H1 (cell line): ENCODE data around the gene CNIH3. TPM values are rescaled to one million over a fixed set of nuclear protein-coding genes. Genes with fewer than 3 reads are reported as not detected.

ENCODE experiments used
- CTCF ChIA-PET: fragments of 300-600 bp; sonication (Branson Sonifier 250); formaldehyde crosslinking; loops from one replicate; lab custom pipeline; 2021; ENCODE audit not compliant: partially characterized antibody; lab: Charles Lee
- POLR2A ChIA-PET: fragments of 300-600 bp; sonication (Branson Sonifier 250); formaldehyde crosslinking; loops from one replicate; lab custom pipeline; 2021; ENCODE audit warnings: inconsistent platforms; ENCODE audit not compliant: partially characterized antibody; lab: Charles Lee
- DNase-seq, 2 experiments: peaks; one replicate each; pipeline versions ENCODE4 v3.0.0 to v3.0.0-alpha.2; 2010 to 2022; ENCODE audit warnings: low spot score in 2 of 2, low read depth in 1 of 2, mixed read lengths in 1 of 2
- FAIRE-seq: peaks from 2 replicates; lab custom pipeline; 2011; peaks lifted over from hg19 to GRCh38; lab: Jason Lieb, UNC
- H2AFZ ChIP-seq: 2 replicates; pipeline ENCODE4 v1.8.1; 2012; ENCODE audit warnings: low read length, inconsistent platforms
- H2AK5ac ChIP-seq: 2 replicates; pipeline ENCODE4 v1.6.1; 2013; ENCODE audit warnings: low read depth, low read length
- H2BK120ac ChIP-seq: replicated peaks from 2 replicates; pipeline ENCODE3; 2013; ENCODE audit warnings: low read depth, low read length, inconsistent platforms
- H2BK12ac ChIP-seq: 2 replicates; pipeline ENCODE4 v1.6.1; 2013; ENCODE audit warnings: low read depth, low read length
- H2BK15ac ChIP-seq: 2 replicates; pipeline ENCODE4 v1.6.1; 2013; ENCODE audit warnings: low read length
- H2BK20ac ChIP-seq: 2 replicates; pipeline ENCODE4 v1.6.1; 2013; ENCODE audit warnings: low read length
- H2BK5ac ChIP-seq: 2 replicates; pipeline ENCODE4 v1.6.1; 2013; ENCODE audit warnings: low read depth, low read length
- H3K14ac ChIP-seq: 2 replicates; pipeline ENCODE4 v1.6.1; 2013; ENCODE audit warnings: inconsistent platforms; ENCODE audit not compliant: insufficient read length
- H3K18ac ChIP-seq: 2 replicates; pipeline ENCODE4 v1.6.1; 2013; ENCODE audit warnings: low read length; ENCODE audit errors: extremely low read depth
- H3K23ac ChIP-seq: 2 replicates; pipeline ENCODE4 v1.6.1; 2013; ENCODE audit warnings: inconsistent platforms; ENCODE audit not compliant: insufficient read length
- H3K23me2 ChIP-seq: 2 replicates; pipeline ENCODE4 v1.6.1; 2013; ENCODE audit warnings: low read depth, low read length
- H3K27ac ChIP-seq: 2 replicates; pipeline ENCODE4 v1.6.1; 2011; ENCODE audit warnings: low read depth, low read length, inconsistent platforms
- H3K27me3 ChIP-seq, 4 experiments: replicated peaks in 1 of 4; 1 replicate in 1 of 4; 2 replicates in 3 of 4; pipeline versions ENCODE4 v1.6.1 to v1.8.1; 2011 to 2013; ENCODE audit warnings: low read length in 3 of 4, mild to moderate bottlenecking in 3 of 4, inconsistent platforms in 2 of 4, mixed read lengths in 2 of 4, moderate library complexity in 1 of 4; ENCODE audit not compliant: control insufficient read depth in 3 of 4, insufficient read depth in 3 of 4; ENCODE audit errors: extremely low read depth in 1 of 4
- H3K36me3 ChIP-seq, 4 experiments: 2 replicates each; pipeline versions ENCODE4 v1.6.1 to v1.8.1; 2011 to 2013; ENCODE audit warnings: mild to moderate bottlenecking in 4 of 4, low read length in 3 of 4, moderate library complexity in 2 of 4, control low read depth in 1 of 4, inconsistent platforms in 1 of 4; ENCODE audit not compliant: insufficient read depth in 4 of 4, control insufficient read depth in 2 of 4
- H3K4ac ChIP-seq: replicated peaks from 2 replicates; pipeline ENCODE3; 2013; ENCODE audit warnings: low read length, low read depth, mixed read lengths, inconsistent platforms; ENCODE audit not compliant: insufficient read length
- H3K4me1 ChIP-seq, 4 experiments: replicated peaks in 1 of 4; 1 replicate in 1 of 4; 2 replicates in 3 of 4; pipeline versions ENCODE4 v1.6.1 to v1.8.1; 2011 to 2013; ENCODE audit warnings: low read length in 3 of 4, inconsistent platforms in 2 of 4, mixed read lengths in 1 of 4; ENCODE audit not compliant: insufficient read depth in 4 of 4, control insufficient read depth in 3 of 4
- H3K4me2 ChIP-seq, 2 experiments: 2 replicates each; pipeline versions ENCODE4 v1.6.1 to v1.8.1; 2011 to 2013; ENCODE audit warnings: low read depth in 2 of 2, low read length in 2 of 2, control low read depth in 1 of 2, inconsistent platforms in 1 of 2, mild to moderate bottlenecking in 1 of 2; ENCODE audit not compliant: insufficient read depth in 1 of 2
- H3K4me3 ChIP-seq, 4 experiments: fragments of 200-600, 300-600 bp in 1 of 4; sonication (generic), shearing (Covaris generic), sonication (Bioruptor Twin) in 1 of 4; 2 replicates each; pipeline versions ENCODE4 v1.5.1 to v1.8.1; 2011 to 2016; ENCODE audit warnings: low read length in 4 of 4, low read depth in 3 of 4, control low read depth in 2 of 4, inconsistent platforms in 2 of 4, mild to moderate bottlenecking in 2 of 4, mixed read lengths in 1 of 4, moderate library complexity in 1 of 4; ENCODE audit not compliant: insufficient read depth in 2 of 4; ENCODE audit errors: extremely low read depth in 1 of 4
- H3K56ac ChIP-seq: replicated peaks from 2 replicates; pipeline ENCODE3; 2013; ENCODE audit warnings: low read depth, mild to moderate bottlenecking, mixed read lengths, low read length, inconsistent platforms; ENCODE audit not compliant: insufficient read length
- H3K79me1 ChIP-seq: 2 replicates; pipeline ENCODE4 v1.6.1; 2013; ENCODE audit warnings: low read depth, low read length, control low read depth
- H3K79me2 ChIP-seq, 2 experiments: 2 replicates each; pipeline versions ENCODE4 v1.6.1 to v1.8.1; 2012 to 2013; ENCODE audit warnings: low read length in 2 of 2, mild to moderate bottlenecking in 2 of 2, inconsistent platforms in 1 of 2; ENCODE audit not compliant: insufficient read depth in 2 of 2, control insufficient read depth in 1 of 2
- H3K9ac ChIP-seq, 4 experiments: replicated peaks in 1 of 4; 1 replicate in 1 of 4; 2 replicates in 3 of 4; pipeline versions ENCODE4 v1.6.1 to v1.8.1; 2011 to 2013; ENCODE audit warnings: low read depth in 3 of 4, low read length in 3 of 4, control low read depth in 2 of 4, mild to moderate bottlenecking in 2 of 4, moderate library complexity in 2 of 4, inconsistent platforms in 1 of 4; ENCODE audit errors: extremely low read depth in 1 of 4
- H3K9me3 ChIP-seq, 2 experiments: 2 replicates each; pipeline versions ENCODE4 v1.6.1 to v1.8.1; 2012 to 2013; ENCODE audit warnings: mild to moderate bottlenecking in 2 of 2, moderate library complexity in 2 of 2, control low read depth in 1 of 2, inconsistent platforms in 1 of 2, low read depth in 1 of 2, low read length in 1 of 2, mixed read lengths in 1 of 2; ENCODE audit not compliant: insufficient read depth in 2 of 2
- H4K20me1 ChIP-seq, 2 experiments: replicated peaks in 1 of 2; 2 replicates each; pipeline versions ENCODE3 to v1.8.1; 2011 to 2013; ENCODE audit warnings: inconsistent platforms in 2 of 2, low read length in 2 of 2, mild to moderate bottlenecking in 1 of 2; ENCODE audit not compliant: insufficient read depth in 2 of 2, control insufficient read depth in 1 of 2
- H4K5ac ChIP-seq: 2 replicates; pipeline ENCODE4 v1.6.1; 2013; ENCODE audit warnings: low read length, low read depth, mixed read lengths, inconsistent platforms; ENCODE audit not compliant: insufficient read length
- H4K8ac ChIP-seq: 2 replicates; pipeline ENCODE4 v1.8.0; 2013; ENCODE audit warnings: mild to moderate bottlenecking, moderate library complexity, low read length, inconsistent platforms; ENCODE audit not compliant: insufficient read depth; ENCODE audit errors: extremely low read depth
- H4K91ac ChIP-seq: replicated peaks from 2 replicates; pipeline ENCODE3; 2013; ENCODE audit warnings: low read length, mixed read lengths, inconsistent platforms; ENCODE audit not compliant: insufficient read length
- CHD1 ChIP-seq: IDR thresholded peaks from 2 replicates; pipeline ENCODE4 v1.6.1; 2012; ENCODE audit warnings: low read depth, low read length, improper control_type of control experiment
- CTCF ChIP-seq, 3 experiments: IDR thresholded peaks; 1 replicate in 2 of 3; 2 replicates in 1 of 3; pipeline versions ENCODE4 v1.5.1 to v1.6.1; 2011; ENCODE audit warnings: low read length in 3 of 3, mild to moderate bottlenecking in 3 of 3, inconsistent platforms in 2 of 3, low read depth in 1 of 3, moderate library complexity in 1 of 3; ENCODE audit not compliant: insufficient read depth in 1 of 3; ENCODE audit errors: control extremely low read depth in 1 of 3
- EZH2 ChIP-seq: fragments of 200-600 bp; sonication (generic); IDR thresholded peaks from 2 replicates; pipeline ENCODE4 v1.7.1; 2012; ENCODE audit warnings: low read depth, mild to moderate bottlenecking, moderate library complexity, low read length, inconsistent platforms; ENCODE audit not compliant: severe bottlenecking
- FOSL1 ChIP-seq: IDR thresholded peaks from 2 replicates; pipeline ENCODE4 v1.6.1; 2011; ENCODE audit warnings: mild to moderate bottlenecking, low read depth, low read length, moderate library complexity; ENCODE audit not compliant: insufficient read depth
- HDAC6 ChIP-seq: IDR thresholded peaks from one replicate; pipeline ENCODE4 v1.7.1; 2012; ENCODE audit warnings: low read depth, mild to moderate bottlenecking, inconsistent platforms, low read length, moderate library complexity
- JUND ChIP-seq: IDR thresholded peaks from 2 replicates; pipeline ENCODE4 v1.6.1; 2011; ENCODE audit warnings: mild to moderate bottlenecking, improper control_type of control experiment, low read length
- KDM1A ChIP-seq: fragments of 200-600, 300-600 bp; sonication (generic); IDR thresholded peaks from 2 replicates; pipeline ENCODE4 v1.7.1; 2016; ENCODE audit warnings: mild to moderate bottlenecking, low read length, borderline replicate concordance
- KDM5A ChIP-seq: fragments of 200-600 bp; IDR thresholded peaks from 2 replicates; pipeline ENCODE4 v1.7.1; 2012; ENCODE audit warnings: mild to moderate bottlenecking, low read length, inconsistent platforms, mixed read lengths
- MAFK ChIP-seq: IDR thresholded peaks from 2 replicates; pipeline ENCODE4 v1.6.1; 2012; ENCODE audit warnings: low read depth, mild to moderate bottlenecking, improper control_type of control experiment, low read length
- POLR2A ChIP-seq, 2 experiments: IDR thresholded peaks; 1 replicate in 1 of 2; 2 replicates in 1 of 2; pipeline ENCODE4 v1.6.1; 2011; ENCODE audit warnings: low read depth in 2 of 2, low read length in 2 of 2, mild to moderate bottlenecking in 2 of 2; ENCODE audit errors: control extremely low read depth in 1 of 2
- RFX5 ChIP-seq: IDR thresholded peaks from 2 replicates; pipeline ENCODE4 v1.6.1; 2011; ENCODE audit warnings: low read depth, low read length, improper control_type of control experiment, borderline replicate concordance
- SIRT6 ChIP-seq: IDR thresholded peaks from one replicate; pipeline ENCODE4 v1.7.1; 2012; ENCODE audit warnings: low read length, inconsistent platforms
- ZNF274 ChIP-seq: IDR thresholded peaks from 2 replicates; pipeline ENCODE4 v1.7.0; 2012; ENCODE audit warnings: low read length, borderline replicate concordance; ENCODE audit errors: extremely low read depth
- whole genome bisulfite sequencing, 2 experiments: shearing (Covaris generic) in 1 of 2; methylation state at CpG; one replicate each; pipeline versions ENCODE4 v1.1.6 to v1.1.7; 2013 to 2015; ENCODE audit warnings: low lambda C conversion rate in 2 of 2, mixed read lengths in 2 of 2, inconsistent platforms in 1 of 2, low coverage in 1 of 2, missing lambda C conversion rate in 1 of 2; ENCODE audit not compliant: insufficient replicate concordance in 2 of 2, insufficient coverage in 1 of 2, insufficient read length in 1 of 2; ENCODE audit errors: extremely low coverage in 1 of 2, missing lambda C conversion rate in 1 of 2; 5-methylcytosine and 5-hydroxymethylcytosine counted together
- polyA plus RNA-seq, 7 experiments: library from polyadenylated mRNA; depleted of rRNA in 3 of 7; stranded (reverse) in 5 of 7; unstranded in 2 of 7; fragments of >200 nt in 5 of 7; fragments of 200-250 nt in 2 of 7; gene quantifications; 1 replicate in 5 of 7; 2 replicates in 1 of 7; 4 replicates in 1 of 7; pipeline versions ENCODE4 v1.2.1 to v1.2.3, GENCODE V29; 2011 to 2013; ENCODE audit warnings: missing spikeins in 2 of 7, mixed read lengths in 2 of 7
- total RNA-seq: library from RNA; stranded (reverse); fragmentation: NEBNext Ultra II Directional; extraction: Animal tissue kit (Norgen Biotek cat#: 25700); gene quantifications from 2 replicates; pipeline ENCODE4 v1.2.1, GENCODE V29; 2021

Gene CNIH3
- total and polyA plus RNA-seq, 2 of the 8 experiments (the other 6 are each of a cell fraction or from before 2014, with no cell fraction given): 3.7 to 5.6 TPM

DNA sequence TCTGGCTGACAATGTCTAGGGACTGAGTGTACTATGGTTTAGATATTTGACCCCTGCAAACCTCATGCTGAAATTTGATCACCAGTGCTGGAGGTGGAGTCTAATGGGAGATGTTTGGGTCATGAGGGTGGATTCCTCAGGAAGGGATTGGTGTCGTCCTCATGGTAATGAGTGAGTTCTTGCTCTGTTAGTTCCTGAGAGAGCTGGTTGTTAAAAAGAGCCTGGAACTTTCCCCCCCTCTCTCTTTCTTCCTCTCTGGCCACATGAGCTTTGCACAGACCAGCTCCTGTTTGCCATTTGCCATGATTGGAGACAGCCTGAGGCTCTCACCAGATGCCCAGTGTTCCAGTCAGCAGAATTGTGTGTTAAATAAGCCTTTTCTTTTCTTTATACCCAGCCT lies 36.6 kb upstream of the CNIH3 start:
- no peak overlapping the region for H2BK120ac ChIP-seq
- H4K91ac ChIP-seq: no peak overlapping the region
- FAIRE-seq (no peak), DNase-seq (no peak)
- 86% methylated on average over 1 of the region's 1 CpG; no CpG with 5 or more reads in 1 of the 2 experiments for WGBS, 2 experiments
- H3K4me3 ChIP-seq: no peak overlapping the region
- H3K56ac ChIP-seq: no peak overlapping the region
- no peaks in the 10 kb centered on the region for H3K27me3 ChIP-seq
- H2BK5ac ChIP-seq: no peak overlapping the region
- peaks cover 0 to 7% of the 10 kb centered on the region in 2 experiments; a peak in 1 of 4 replicates for H3K9me3 ChIP-seq
- H3K79me1 ChIP-seq: no peaks in the 10 kb centered on the region
- H3K9ac ChIP-seq: no peak overlapping the region
- no peaks in the 10 kb centered on the region for H3K79me2 ChIP-seq
- no peaks in the 10 kb centered on the region for H3K4me1 ChIP-seq
- H3K4me2 ChIP-seq: no peak overlapping the region
- no peak overlapping the region for H2BK12ac ChIP-seq
- H3K18ac ChIP-seq: no peak overlapping the region
- no peak overlapping the region for H2BK15ac ChIP-seq
- no peak overlapping the region for H3K4ac ChIP-seq
- H4K20me1 ChIP-seq: no peaks in the 10 kb centered on the region
- H3K23ac ChIP-seq: no peak overlapping the region
- ChIA-PET POLR2A (interaction anchor here (0.7 kb wide), 1 partner anchor 8 kb away, joined by 3 read pairs; no protein-coding TSS in a partner anchor), CTCF (interaction anchor here (0.7 kb wide), 1 partner anchor 281 kb away, joined by 3 read pairs; no protein-coding TSS in a partner anchor)
- no peak overlapping the region for H4K5ac ChIP-seq
- no peaks in the 10 kb centered on the region; a peak in 1 of 8 replicates for H3K36me3 ChIP-seq
- no peak overlapping the region for H3K14ac ChIP-seq
- H3K27ac ChIP-seq: no peak overlapping the region
- H2AK5ac ChIP-seq: no peak overlapping the region
- no peak overlapping the region for H2AFZ ChIP-seq
- no peak overlapping the region for H4K8ac ChIP-seq
- H3K23me2 ChIP-seq: no peaks in the 10 kb centered on the region
- no peak overlapping the region for H2BK20ac ChIP-seq
- TF ChIP-seq RFX5 (no peak), MAFK (no peak), FOSL1 (no peak), JUND (no peak), KDM1A (no peak), SIRT6 (no peak), CTCF (IDR thresholded peaks at IDR 0.05; ENCODE audit: control extremely low read depth in 1 of 3, insufficient read depth in 1 of 3, low read depth in 1 of 3, low read length in 3 of 3) (no peak), KDM5A (no peak), POLR2A (IDR thresholded peaks at IDR 0.05; ENCODE audit: control extremely low read depth in 1 of 2, low read depth in 2 of 2, low read length in 2 of 2) (no peak), HDAC6 (no peak), ZNF274 (no peak), EZH2 (no peak), CHD1 (no peak)
